Smooth muscle cell (in vitro differentiated cells): Measurements from ENCODE around the gene ARHGAP26. TPM values are rescaled to one million over a fixed set of nuclear protein-coding genes. Genes with fewer than 3 reads are reported as not detected.

Experiments used
- DNase-seq: peaks from one replicate; lab custom pipeline; 2025; ENCODE audit not compliant: unreplicated experiment; lab: John Stamatoyannopoulos, UW
- H2AFZ ChIP-seq: fragments of 200-600 bp; sonication (generic); 2 replicates; pipeline ENCODE4 v1.6.0; 2016; ENCODE audit warnings: antibody characterized with exemption, low read depth, mild to moderate bottlenecking
- H3F3A ChIP-seq: fragments of 200-600 bp; sonication (generic); 2 replicates; pipeline ENCODE4 v1.6.0; 2017; ENCODE audit warnings: antibody characterized with exemption, low read depth
- H3K27ac ChIP-seq: fragments of 200-600 bp; sonication (generic); 2 replicates; pipeline ENCODE4 v1.5.1; 2016; ENCODE audit warnings: low read depth, mild to moderate bottlenecking
- H3K27me3 ChIP-seq: fragments of 200-600 bp; sonication (generic); 2 replicates; pipeline ENCODE4 v1.6.1; 2016; ENCODE audit warnings: low read depth, mild to moderate bottlenecking
- H3K36me3 ChIP-seq: fragments of 200-600 bp; sonication (generic); 2 replicates; pipeline ENCODE4 v1.5.1; 2016; ENCODE audit warnings: low read depth
- H3K4me1 ChIP-seq: fragments of 200-600 bp; sonication (generic); 2 replicates; pipeline ENCODE4 v1.5.1; 2016; ENCODE audit warnings: low read depth
- H3K4me2 ChIP-seq: fragments of 200-600 bp; sonication (generic); 2 replicates; pipeline ENCODE4 v1.6.0; 2016; ENCODE audit warnings: mild to moderate bottlenecking
- H3K4me3 ChIP-seq: fragments of 200-600 bp; sonication (generic); 2 replicates; pipeline ENCODE4 v1.5.1; 2016; ENCODE audit warnings: mild to moderate bottlenecking
- H3K79me2 ChIP-seq: fragments of 200-600 bp; sonication (generic); 2 replicates; pipeline ENCODE4 v1.6.0; 2016; ENCODE audit warnings: low read depth, mild to moderate bottlenecking
- H3K9ac ChIP-seq: fragments of 200-600 bp; sonication (generic); 2 replicates; pipeline ENCODE4 v1.6.0; 2016; ENCODE audit warnings: low read depth
- H3K9me3 ChIP-seq: fragments of 200-600 bp; sonication (generic); replicated peaks from 2 replicates; pipeline ENCODE4 v1.5.1; 2016; ENCODE audit warnings: low read depth
- H4K20me1 ChIP-seq: fragments of 200-600 bp; sonication (generic); 2 replicates; pipeline ENCODE4 v1.6.0; 2016; ENCODE audit warnings: low read depth
- WGBS: methylation state at CpG from one replicate; pipeline ENCODE4 v1.1.7; 2016; ENCODE audit warnings: low lambda C conversion rate; 5-methylcytosine and 5-hydroxymethylcytosine counted together
- polyA plus RNA-seq: library from polyadenylated mRNA; unstranded; fragments of >200 nt; fragmentation: Nextera tagmentation; extraction: Ambion mirVana; gene quantifications from 2 replicates; pipeline ENCODE4 v1.2.1, GENCODE V29; 2016
- total RNA-seq: library from RNA; depleted of rRNA; stranded (reverse); fragments of >200 nt; gene quantifications from 2 replicates; pipeline ENCODE4 v1.2.3, GENCODE V29; 2014
- TF ChIP-seq, protein P1 (sequence below): fragments of 200-600 bp; sonication (generic); IDR thresholded peaks from 2 replicates; pipeline ENCODE4 v1.5.1; 2017; ENCODE audit warnings: borderline replicate concordance, mild to moderate bottlenecking, antibody characterized with exemption; ENCODE audit not compliant: insufficient read depth, poor library complexity, severe bottlenecking

ARHGAP26 gene
- total and polyA plus RNA-seq, 2 experiments from 2014 or later: 2.2 to 5.1 TPM

DNA sequence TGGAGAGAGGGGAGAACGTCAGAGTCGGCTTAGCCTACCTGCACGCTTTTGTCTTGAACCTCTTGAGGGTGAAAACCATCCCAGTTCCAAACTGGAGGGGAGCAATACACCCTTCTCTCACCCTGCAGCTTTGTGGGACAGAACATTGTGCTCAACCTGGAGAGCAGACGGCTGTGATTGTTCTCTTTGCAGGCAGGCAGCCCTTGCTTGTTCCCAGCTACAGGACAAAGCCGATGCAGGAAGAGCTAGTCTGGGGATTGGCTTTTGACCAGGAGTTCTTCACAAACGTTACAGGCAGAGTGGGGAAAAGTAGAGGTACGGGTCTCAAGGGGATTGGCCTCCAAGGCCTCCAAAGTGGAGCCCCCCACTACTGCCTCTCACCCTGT lies 33.9 kb upstream of the ARHGAP26 start:
- no peaks in the 10 kb centered on the region for H3K79me2 ChIP-seq
- H3K4me2 ChIP-seq: no peak overlapping the region
- no peak for DNase-seq
- WGBS: 87% methylated on average over 7 of the region's 7 CpGs
- H3F3A ChIP-seq: no peaks in the 10 kb centered on the region
- H3K27ac ChIP-seq: no peak overlapping the region
- no peaks in the 10 kb centered on the region for H3K36me3 ChIP-seq
- H3K9ac ChIP-seq: no peak overlapping the region
- no peaks in the 10 kb centered on the region for H3K27me3 ChIP-seq
- no peaks in the 10 kb centered on the region for H3K9me3 ChIP-seq
- no peak overlapping the region for H3K4me3 ChIP-seq
- H2AFZ ChIP-seq: no peak overlapping the region
- TF ChIP-seq, protein P1, sequence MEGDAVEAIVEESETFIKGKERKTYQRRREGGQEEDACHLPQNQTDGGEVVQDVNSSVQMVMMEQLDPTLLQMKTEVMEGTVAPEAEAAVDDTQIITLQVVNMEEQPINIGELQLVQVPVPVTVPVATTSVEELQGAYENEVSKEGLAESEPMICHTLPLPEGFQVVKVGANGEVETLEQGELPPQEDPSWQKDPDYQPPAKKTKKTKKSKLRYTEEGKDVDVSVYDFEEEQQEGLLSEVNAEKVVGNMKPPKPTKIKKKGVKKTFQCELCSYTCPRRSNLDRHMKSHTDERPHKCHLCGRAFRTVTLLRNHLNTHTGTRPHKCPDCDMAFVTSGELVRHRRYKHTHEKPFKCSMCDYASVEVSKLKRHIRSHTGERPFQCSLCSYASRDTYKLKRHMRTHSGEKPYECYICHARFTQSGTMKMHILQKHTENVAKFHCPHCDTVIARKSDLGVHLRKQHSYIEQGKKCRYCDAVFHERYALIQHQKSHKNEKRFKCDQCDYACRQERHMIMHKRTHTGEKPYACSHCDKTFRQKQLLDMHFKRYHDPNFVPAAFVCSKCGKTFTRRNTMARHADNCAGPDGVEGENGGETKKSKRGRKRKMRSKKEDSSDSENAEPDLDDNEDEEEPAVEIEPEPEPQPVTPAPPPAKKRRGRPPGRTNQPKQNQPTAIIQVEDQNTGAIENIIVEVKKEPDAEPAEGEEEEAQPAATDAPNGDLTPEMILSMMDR: no peak
- no peaks in the 10 kb centered on the region for H3K4me1 ChIP-seq
- no peaks in the 10 kb centered on the region for H4K20me1 ChIP-seq

DNA sequence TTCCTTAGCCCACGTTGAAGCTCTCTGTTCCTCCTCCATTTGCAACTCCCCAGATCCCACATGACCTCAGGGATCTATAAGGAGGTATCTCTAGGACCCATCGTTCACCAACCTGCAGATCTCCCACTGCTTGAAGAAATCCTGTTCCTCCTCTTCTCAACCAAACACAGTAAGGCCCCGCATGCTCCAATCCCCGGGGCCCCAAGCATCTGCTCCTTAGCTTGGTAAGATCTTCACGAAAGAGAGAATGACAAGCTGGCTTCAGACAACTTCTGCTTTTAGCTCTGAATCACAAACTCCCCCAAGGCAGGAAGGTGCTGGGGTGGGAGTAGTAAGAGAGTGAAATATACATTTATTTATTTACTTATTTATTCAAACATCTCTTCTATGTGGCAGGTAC lies 33.0 kb upstream of the ARHGAP26 start:
- H3K4me3 ChIP-seq: no peak overlapping the region
- no peaks in the 10 kb centered on the region for H3K4me1 ChIP-seq
- no peak overlapping the region for H2AFZ ChIP-seq
- 87% methylated on average over 5 of the region's 5 CpGs for WGBS
- no peaks in the 10 kb centered on the region for H3K9me3 ChIP-seq
- no peak overlapping the region for H3K27ac ChIP-seq
- no peak overlapping the region for H3K9ac ChIP-seq
- no peak for DNase-seq
- no peaks in the 10 kb centered on the region for H3K36me3 ChIP-seq
- no peaks in the 10 kb centered on the region for H3F3A ChIP-seq
- TF ChIP-seq, protein P1: no peak
- no peaks in the 10 kb centered on the region for H3K27me3 ChIP-seq
- H4K20me1 ChIP-seq: no peaks in the 10 kb centered on the region
- no peaks in the 10 kb centered on the region for H3K79me2 ChIP-seq
- no peak overlapping the region for H3K4me2 ChIP-seq

DNA sequence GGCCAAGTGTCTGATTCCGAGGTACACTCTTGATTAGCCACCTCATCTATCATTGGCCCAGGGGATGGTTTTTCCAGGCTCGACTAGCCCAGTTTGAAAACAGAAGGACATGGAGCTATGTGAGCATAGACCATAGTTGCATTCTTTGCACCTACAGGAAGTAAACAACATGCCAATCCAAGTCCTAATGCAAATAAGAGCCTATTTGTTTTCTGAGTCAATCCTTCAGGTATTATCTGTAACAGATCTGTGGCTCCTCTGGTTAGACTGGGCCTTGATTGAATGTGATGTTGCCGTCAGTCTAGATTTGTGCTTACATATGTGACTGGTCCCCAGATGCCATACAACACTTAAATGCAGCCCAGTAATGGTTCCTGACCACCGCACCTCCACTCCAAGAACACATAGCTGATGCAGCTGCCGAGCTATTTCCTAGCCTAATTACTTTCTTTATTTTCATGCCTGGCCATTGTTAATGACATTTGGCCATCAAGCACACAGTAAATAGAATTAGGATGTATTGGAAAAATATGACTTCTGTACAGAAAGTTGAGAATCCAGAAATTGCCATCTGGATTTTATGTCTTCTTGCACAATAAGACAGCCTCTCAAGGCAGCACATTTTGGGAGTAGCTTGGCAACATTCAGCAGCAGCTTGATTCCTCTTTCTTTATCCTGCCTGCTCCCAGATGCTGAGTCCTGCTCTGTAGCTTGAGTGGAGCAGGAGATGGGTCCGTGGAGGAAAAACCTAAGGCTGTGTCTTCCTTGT lies 29.5 kb upstream of the ARHGAP26 start:
- WGBS: 84% methylated on average over 6 of the region's 6 CpGs
- no peak overlapping the region for H3K4me3 ChIP-seq

More for the DNA sequence above, 29.5 kb upstream of the ARHGAP26 start:
- Histone ChIP-seq H3K4me1 (peaks cover 11% of the 10 kb centered on the region), H3K9ac (no peak overlapping the region), H3F3A (no peaks in the 10 kb centered on the region), H3K4me2 (no peak overlapping the region), H3K27ac (no peak overlapping the region), H3K9me3 (no peaks in the 10 kb centered on the region), H3K27me3 (no peaks in the 10 kb centered on the region), H3K79me2 (no peaks in the 10 kb centered on the region), H2AFZ (no peak overlapping the region), H4K20me1 (no peaks in the 10 kb centered on the region), H3K36me3 (no peaks in the 10 kb centered on the region)
- TF ChIP-seq, protein P1: no peak
- DNase-seq: no peak
